ENCODE data around the gene WNT1. TPM values are rescaled to one million over a fixed set of nuclear protein-coding genes. Genes with fewer than 3 reads are reported as not detected.
A peak's percentile ranks its signal among the peaks of the same experiment; 100 is the strongest.

WNT1 gene
- total and polyA plus RNA-seq, 11 donors, result 0.29 TPM; not detected in 10

GRCh38 chr12:48957141-48958048, 20.7 kb upstream of the WNT1 start, which contains the start of gene ARF3:
ARF3 (minus strand) TSS chr12:48957487; CDS start chr12:48941095, 16,392 bp downstream.
- no peaks in the 10 kb centered on the region for H3K27me3 ChIP-seq
- DNase-seq (peak; percentile 95 to 98 (median 96)), ATAC-seq (peak; percentile 90 to 95 (median 94))
- intact Hi-C loops (cut with DNase I), result no loop called here
- H3K9me3 ChIP-seq, result no peaks in the 10 kb centered on the region
- 1 to 3% (median 1%) methylated on average over 38 to 58 of the region's 58 CpGs for WGBS, 4 donors
- peak within 1 kb of the TSS; percentile 23 to 93 (median 84) for H3K27ac ChIP-seq
- H3K4me3 ChIP-seq, result peak within 1 kb of the TSS; percentile 64 to 99 (median 93)
- H3K36me3 ChIP-seq, result peaks cover 0 to 19% (median 7%) of the 10 kb centered on the region in 9 donors
- TF ChIP-seq, protein P1, sequence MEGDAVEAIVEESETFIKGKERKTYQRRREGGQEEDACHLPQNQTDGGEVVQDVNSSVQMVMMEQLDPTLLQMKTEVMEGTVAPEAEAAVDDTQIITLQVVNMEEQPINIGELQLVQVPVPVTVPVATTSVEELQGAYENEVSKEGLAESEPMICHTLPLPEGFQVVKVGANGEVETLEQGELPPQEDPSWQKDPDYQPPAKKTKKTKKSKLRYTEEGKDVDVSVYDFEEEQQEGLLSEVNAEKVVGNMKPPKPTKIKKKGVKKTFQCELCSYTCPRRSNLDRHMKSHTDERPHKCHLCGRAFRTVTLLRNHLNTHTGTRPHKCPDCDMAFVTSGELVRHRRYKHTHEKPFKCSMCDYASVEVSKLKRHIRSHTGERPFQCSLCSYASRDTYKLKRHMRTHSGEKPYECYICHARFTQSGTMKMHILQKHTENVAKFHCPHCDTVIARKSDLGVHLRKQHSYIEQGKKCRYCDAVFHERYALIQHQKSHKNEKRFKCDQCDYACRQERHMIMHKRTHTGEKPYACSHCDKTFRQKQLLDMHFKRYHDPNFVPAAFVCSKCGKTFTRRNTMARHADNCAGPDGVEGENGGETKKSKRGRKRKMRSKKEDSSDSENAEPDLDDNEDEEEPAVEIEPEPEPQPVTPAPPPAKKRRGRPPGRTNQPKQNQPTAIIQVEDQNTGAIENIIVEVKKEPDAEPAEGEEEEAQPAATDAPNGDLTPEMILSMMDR (IDR thresholded peaks at IDR 0.05), result no peak
- TF ChIP-seq POLR2A (IDR thresholded peaks at IDR 0.05), result peak in 1 of 2 donors; percentile 73
- H3K4me1 ChIP-seq, result peaks cover 4 to 39% (median 23%) of the 10 kb centered on the region in 12 donors

- intact Hi-C loops (cut with DNase I), result no loop called here
- 32 to 42% (median 39%) methylated on average over 3 of the region's 3 CpGs for WGBS, 4 donors
- peak overlapping the region in 2 of 12 donors; percentile 85 to 93 for H3K27ac ChIP-seq
- peaks cover 4 to 36% (median 23%) of the 10 kb centered on the region in 12 donors for H3K4me1 ChIP-seq
- peaks cover 0 to 13% (median under 1%) of the 10 kb centered on the region in 9 donors for H3K36me3 ChIP-seq
- DNase-seq (no peak), ATAC-seq (no peak)
- peak overlapping the region in 10 of 12 donors; percentile 64 to 99 (median 93) for H3K4me3 ChIP-seq
- H3K9me3 ChIP-seq, result no peaks in the 10 kb centered on the region
- TF ChIP-seq, protein P1 (IDR thresholded peaks at IDR 0.05), result no peak
- no peak for TF ChIP-seq POLR2A (IDR thresholded peaks at IDR 0.05)
- H3K27me3 ChIP-seq, result no peaks in the 10 kb centered on the region
Measured at GRCh38 chr12:48958049-48958388, 20.1 kb upstream of the WNT1 start.

- no peak overlapping the region for H3K27ac ChIP-seq
- 65 to 73% (median 68%) methylated on average over 3 of the region's 3 CpGs for WGBS, 4 donors
- peaks cover 0 to 16% (median 0%) of the 10 kb centered on the region in 9 donors for H3K27me3 ChIP-seq
- H3K36me3 ChIP-seq, result no peaks in the 10 kb centered on the region
- peaks cover 0 to 18% (median 9%) of the 10 kb centered on the region in 12 donors for H3K4me1 ChIP-seq
- ATAC-seq (no peak), DNase-seq (no peak)
- TF ChIP-seq, protein P1 (IDR thresholded peaks at IDR 0.05), result no peak
- no peak for TF ChIP-seq POLR2A (IDR thresholded peaks at IDR 0.05)
- intact Hi-C loops (cut with DNase I), result no loop called here
- H3K4me3 ChIP-seq, result no peak overlapping the region
- H3K9me3 ChIP-seq, result no peaks in the 10 kb centered on the region
Measured at GRCh38 chr12:48960834-48961233, 17.3 kb upstream of the WNT1 start.

DNA sequence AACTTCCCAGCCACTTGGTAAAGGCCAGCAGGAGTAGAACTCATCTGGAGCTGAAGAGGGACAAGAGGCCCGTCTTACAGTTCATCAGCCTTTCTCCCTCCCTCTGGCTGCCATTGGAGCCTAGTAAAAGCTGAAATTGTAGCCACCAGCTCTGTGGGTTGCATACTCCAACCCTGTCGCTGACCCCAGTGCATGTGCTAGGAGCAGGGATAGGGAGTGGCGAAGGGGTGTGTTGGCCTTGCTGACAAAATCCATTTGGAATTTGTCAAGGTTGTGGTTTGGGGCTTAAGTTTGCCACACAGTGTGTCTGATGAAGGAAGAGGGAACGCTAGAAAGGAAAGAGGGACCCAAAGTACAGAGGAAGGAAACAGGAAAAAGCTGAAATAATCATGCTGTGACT, 16.8 kb upstream of the WNT1 start:
- Histone ChIP-seq H3K4me3 (no peak overlapping the region), H3K36me3 (no peaks in the 10 kb centered on the region), H3K27ac (no peak overlapping the region), H3K9me3 (no peaks in the 10 kb centered on the region), H3K4me1 (peaks cover 0 to 13% (median 5%) of the 10 kb centered on the region in 12 donors), H3K27me3 (peaks cover 0 to 17% (median 0%) of the 10 kb centered on the region in 9 donors)
- WGBS, 4 donors, result 34 to 55% (median 50%) methylated on average over 4 of the region's 4 CpGs
- TF ChIP-seq POLR2A (IDR thresholded peaks at IDR 0.05), result no peak
- TF ChIP-seq, protein P1 (IDR thresholded peaks at IDR 0.05), result no peak
- intact Hi-C loops (cut with DNase I), result no loop called here
- no peak for DNase-seq
- ATAC-seq, result no peak
